H1 (cell line): ENCODE results near the gene SMYD3. TPM values are rescaled to one million over a fixed set of nuclear protein-coding genes. Genes with fewer than 3 reads are reported as not detected.

Experiments used
- CTCF ChIA-PET: fragments of 300-600 bp; sonication (Branson Sonifier 250); formaldehyde crosslinking; loops from one replicate; lab custom pipeline; 2021; ENCODE audit not compliant: partially characterized antibody; lab: Charles Lee
- POLR2A ChIA-PET: fragments of 300-600 bp; sonication (Branson Sonifier 250); formaldehyde crosslinking; loops from one replicate; lab custom pipeline; 2021; ENCODE audit warnings: inconsistent platforms; ENCODE audit not compliant: partially characterized antibody; lab: Charles Lee
- DNase-seq, 2 experiments: peaks; one replicate each; pipeline versions ENCODE4 v3.0.0 to v3.0.0-alpha.2; 2010 to 2022; ENCODE audit warnings: low spot score in 2 of 2, low read depth in 1 of 2, mixed read lengths in 1 of 2
- FAIRE-seq: peaks from 2 replicates; lab custom pipeline; 2011; peaks lifted over from hg19 to GRCh38; lab: Jason Lieb, UNC
- H2AFZ ChIP-seq: 2 replicates; pipeline ENCODE4 v1.8.1; 2012; ENCODE audit warnings: low read length, inconsistent platforms
- H2AK5ac ChIP-seq: 2 replicates; pipeline ENCODE4 v1.6.1; 2013; ENCODE audit warnings: low read depth, low read length
- H2BK120ac ChIP-seq: replicated peaks from 2 replicates; pipeline ENCODE3; 2013; ENCODE audit warnings: low read depth, low read length, inconsistent platforms
- H2BK12ac ChIP-seq: 2 replicates; pipeline ENCODE4 v1.6.1; 2013; ENCODE audit warnings: low read depth, low read length
- H2BK15ac ChIP-seq: 2 replicates; pipeline ENCODE4 v1.6.1; 2013; ENCODE audit warnings: low read length
- H2BK20ac ChIP-seq: 2 replicates; pipeline ENCODE4 v1.6.1; 2013; ENCODE audit warnings: low read length
- H2BK5ac ChIP-seq: 2 replicates; pipeline ENCODE4 v1.6.1; 2013; ENCODE audit warnings: low read depth, low read length
- H3K14ac ChIP-seq: 2 replicates; pipeline ENCODE4 v1.6.1; 2013; ENCODE audit warnings: inconsistent platforms; ENCODE audit not compliant: insufficient read length
- H3K18ac ChIP-seq: 2 replicates; pipeline ENCODE4 v1.6.1; 2013; ENCODE audit warnings: low read length; ENCODE audit errors: extremely low read depth
- H3K23ac ChIP-seq: 2 replicates; pipeline ENCODE4 v1.6.1; 2013; ENCODE audit warnings: inconsistent platforms; ENCODE audit not compliant: insufficient read length
- H3K23me2 ChIP-seq: 2 replicates; pipeline ENCODE4 v1.6.1; 2013; ENCODE audit warnings: low read depth, low read length
- H3K27ac ChIP-seq: 2 replicates; pipeline ENCODE4 v1.6.1; 2011; ENCODE audit warnings: low read depth, low read length, inconsistent platforms
- H3K27me3 ChIP-seq, 4 experiments: replicated peaks in 1 of 4; 1 replicate in 1 of 4; 2 replicates in 3 of 4; pipeline versions ENCODE4 v1.6.1 to v1.8.1; 2011 to 2013; ENCODE audit warnings: low read length in 3 of 4, mild to moderate bottlenecking in 3 of 4, inconsistent platforms in 2 of 4, mixed read lengths in 2 of 4, moderate library complexity in 1 of 4; ENCODE audit not compliant: control insufficient read depth in 3 of 4, insufficient read depth in 3 of 4; ENCODE audit errors: extremely low read depth in 1 of 4
- H3K36me3 ChIP-seq, 4 experiments: 2 replicates each; pipeline versions ENCODE4 v1.6.1 to v1.8.1; 2011 to 2013; ENCODE audit warnings: mild to moderate bottlenecking in 4 of 4, low read length in 3 of 4, moderate library complexity in 2 of 4, control low read depth in 1 of 4, inconsistent platforms in 1 of 4; ENCODE audit not compliant: insufficient read depth in 4 of 4, control insufficient read depth in 2 of 4
- H3K4ac ChIP-seq: replicated peaks from 2 replicates; pipeline ENCODE3; 2013; ENCODE audit warnings: low read length, low read depth, mixed read lengths, inconsistent platforms; ENCODE audit not compliant: insufficient read length
- H3K4me1 ChIP-seq, 4 experiments: replicated peaks in 1 of 4; 1 replicate in 1 of 4; 2 replicates in 3 of 4; pipeline versions ENCODE4 v1.6.1 to v1.8.1; 2011 to 2013; ENCODE audit warnings: low read length in 3 of 4, inconsistent platforms in 2 of 4, mixed read lengths in 1 of 4; ENCODE audit not compliant: insufficient read depth in 4 of 4, control insufficient read depth in 3 of 4
- H3K4me2 ChIP-seq, 2 experiments: 2 replicates each; pipeline versions ENCODE4 v1.6.1 to v1.8.1; 2011 to 2013; ENCODE audit warnings: low read depth in 2 of 2, low read length in 2 of 2, control low read depth in 1 of 2, inconsistent platforms in 1 of 2, mild to moderate bottlenecking in 1 of 2; ENCODE audit not compliant: insufficient read depth in 1 of 2
- H3K4me3 ChIP-seq, 4 experiments: fragments of 200-600, 300-600 bp in 1 of 4; sonication (generic), shearing (Covaris generic), sonication (Bioruptor Twin) in 1 of 4; 2 replicates each; pipeline versions ENCODE4 v1.5.1 to v1.8.1; 2011 to 2016; ENCODE audit warnings: low read length in 4 of 4, low read depth in 3 of 4, control low read depth in 2 of 4, inconsistent platforms in 2 of 4, mild to moderate bottlenecking in 2 of 4, mixed read lengths in 1 of 4, moderate library complexity in 1 of 4; ENCODE audit not compliant: insufficient read depth in 2 of 4; ENCODE audit errors: extremely low read depth in 1 of 4
- H3K56ac ChIP-seq: replicated peaks from 2 replicates; pipeline ENCODE3; 2013; ENCODE audit warnings: low read depth, mild to moderate bottlenecking, mixed read lengths, low read length, inconsistent platforms; ENCODE audit not compliant: insufficient read length
- H3K79me1 ChIP-seq: 2 replicates; pipeline ENCODE4 v1.6.1; 2013; ENCODE audit warnings: low read depth, low read length, control low read depth
- H3K79me2 ChIP-seq, 2 experiments: 2 replicates each; pipeline versions ENCODE4 v1.6.1 to v1.8.1; 2012 to 2013; ENCODE audit warnings: low read length in 2 of 2, mild to moderate bottlenecking in 2 of 2, inconsistent platforms in 1 of 2; ENCODE audit not compliant: insufficient read depth in 2 of 2, control insufficient read depth in 1 of 2
- H3K9ac ChIP-seq, 4 experiments: replicated peaks in 1 of 4; 1 replicate in 1 of 4; 2 replicates in 3 of 4; pipeline versions ENCODE4 v1.6.1 to v1.8.1; 2011 to 2013; ENCODE audit warnings: low read depth in 3 of 4, low read length in 3 of 4, control low read depth in 2 of 4, mild to moderate bottlenecking in 2 of 4, moderate library complexity in 2 of 4, inconsistent platforms in 1 of 4; ENCODE audit errors: extremely low read depth in 1 of 4
- H3K9me3 ChIP-seq, 2 experiments: 2 replicates each; pipeline versions ENCODE4 v1.6.1 to v1.8.1; 2012 to 2013; ENCODE audit warnings: mild to moderate bottlenecking in 2 of 2, moderate library complexity in 2 of 2, control low read depth in 1 of 2, inconsistent platforms in 1 of 2, low read depth in 1 of 2, low read length in 1 of 2, mixed read lengths in 1 of 2; ENCODE audit not compliant: insufficient read depth in 2 of 2
- H4K20me1 ChIP-seq, 2 experiments: replicated peaks in 1 of 2; 2 replicates each; pipeline versions ENCODE3 to v1.8.1; 2011 to 2013; ENCODE audit warnings: inconsistent platforms in 2 of 2, low read length in 2 of 2, mild to moderate bottlenecking in 1 of 2; ENCODE audit not compliant: insufficient read depth in 2 of 2, control insufficient read depth in 1 of 2
- H4K5ac ChIP-seq: 2 replicates; pipeline ENCODE4 v1.6.1; 2013; ENCODE audit warnings: low read length, low read depth, mixed read lengths, inconsistent platforms; ENCODE audit not compliant: insufficient read length
- H4K8ac ChIP-seq: 2 replicates; pipeline ENCODE4 v1.8.0; 2013; ENCODE audit warnings: mild to moderate bottlenecking, moderate library complexity, low read length, inconsistent platforms; ENCODE audit not compliant: insufficient read depth; ENCODE audit errors: extremely low read depth
- H4K91ac ChIP-seq: replicated peaks from 2 replicates; pipeline ENCODE3; 2013; ENCODE audit warnings: low read length, mixed read lengths, inconsistent platforms; ENCODE audit not compliant: insufficient read length
- KDM1A ChIP-seq: fragments of 200-600, 300-600 bp; sonication (generic); IDR thresholded peaks from 2 replicates; pipeline ENCODE4 v1.7.1; 2016; ENCODE audit warnings: mild to moderate bottlenecking, low read length, borderline replicate concordance
- RXRA ChIP-seq: IDR thresholded peaks from 2 replicates; pipeline ENCODE4 v1.6.1; 2011; ENCODE audit warnings: low read depth, mild to moderate bottlenecking, low read length, moderate library complexity; ENCODE audit not compliant: insufficient read depth
- SP2 ChIP-seq: IDR thresholded peaks from 2 replicates; pipeline ENCODE4 v1.6.1; 2012; ENCODE audit warnings: mild to moderate bottlenecking, low read length, inconsistent platforms
- SP4 ChIP-seq: IDR thresholded peaks from 2 replicates; pipeline ENCODE4 v1.6.1; 2012; ENCODE audit warnings: low read length, inconsistent platforms
- SRF ChIP-seq: IDR thresholded peaks from 2 replicates; pipeline ENCODE4 v1.6.1; 2011; ENCODE audit warnings: mild to moderate bottlenecking, low read depth, low read length, moderate library complexity
- WGBS, 2 experiments: shearing (Covaris generic) in 1 of 2; methylation state at CpG; one replicate each; pipeline versions ENCODE4 v1.1.6 to v1.1.7; 2013 to 2015; ENCODE audit warnings: low lambda C conversion rate in 2 of 2, mixed read lengths in 2 of 2, inconsistent platforms in 1 of 2, low coverage in 1 of 2, missing lambda C conversion rate in 1 of 2; ENCODE audit not compliant: insufficient replicate concordance in 2 of 2, insufficient coverage in 1 of 2, insufficient read length in 1 of 2; ENCODE audit errors: extremely low coverage in 1 of 2, missing lambda C conversion rate in 1 of 2; 5-methylcytosine and 5-hydroxymethylcytosine counted together
- polyA plus RNA-seq, 7 experiments: library from polyadenylated mRNA; depleted of rRNA in 3 of 7; stranded (reverse) in 5 of 7; unstranded in 2 of 7; fragments of >200 nt in 5 of 7; fragments of 200-250 nt in 2 of 7; gene quantifications; 1 replicate in 5 of 7; 2 replicates in 1 of 7; 4 replicates in 1 of 7; pipeline versions ENCODE4 v1.2.1 to v1.2.3, GENCODE V29; 2011 to 2013; ENCODE audit warnings: missing spikeins in 2 of 7, mixed read lengths in 2 of 7
- total RNA-seq: library from RNA; stranded (reverse); fragmentation: NEBNext Ultra II Directional; extraction: Animal tissue kit (Norgen Biotek cat#: 25700); gene quantifications from 2 replicates; pipeline ENCODE4 v1.2.1, GENCODE V29; 2021

SMYD3 gene
- total and polyA plus RNA-seq, 2 of the 8 experiments (the other 6 are each of a cell fraction or from before 2014, with no cell fraction given) = 17.3 to 25.4 TPM

- H3K27ac ChIP-seq = no peak overlapping the region
- no peak for FAIRE-seq
- no peaks in the 10 kb centered on the region for H3K79me1 ChIP-seq
- no peak overlapping the region for H2BK20ac ChIP-seq
- no peak overlapping the region for H3K23ac ChIP-seq
- no peak overlapping the region for H4K8ac ChIP-seq
- no peak overlapping the region for H4K5ac ChIP-seq
- H3K36me3 ChIP-seq = no peaks in the 10 kb centered on the region
- WGBS, 2 experiments = 96% methylated on average over 8 of the region's 8 CpGs; no CpG with 5 or more reads in 1 of the 2 experiments
- no peaks in the 10 kb centered on the region for H3K23me2 ChIP-seq
- no peak overlapping the region for H3K4me2 ChIP-seq
- H4K91ac ChIP-seq = no peak overlapping the region
- H3K4me3 ChIP-seq = no peak overlapping the region
- no peak overlapping the region for H3K56ac ChIP-seq
- H2AK5ac ChIP-seq = no peak overlapping the region
- H3K79me2 ChIP-seq = no peaks in the 10 kb centered on the region
- no peak overlapping the region for H2AFZ ChIP-seq
- no peak overlapping the region for H3K9ac ChIP-seq
- 0 out of 7 replicates have a peak, but pooled peaks cover 0 to 2% (median 0%) of the 10 kb centered on the region in 4 experiments for H3K4me1 ChIP-seq
- no peak overlapping the region for H2BK15ac ChIP-seq
- no peak overlapping the region for H2BK5ac ChIP-seq
- H3K14ac ChIP-seq = no peak overlapping the region
- no peaks in the 10 kb centered on the region for H4K20me1 ChIP-seq
- TF ChIP-seq SRF = no peak
- no peak for TF ChIP-seq RXRA
- no peak for TF ChIP-seq SP2
- TF ChIP-seq SP4 = no peak
- no peak for TF ChIP-seq KDM1A
- H3K9me3 ChIP-seq = no peaks in the 10 kb centered on the region
- ChIA-PET CTCF (no interaction called here), POLR2A (no interaction called here)
- no peak overlapping the region for H3K18ac ChIP-seq
- no peak overlapping the region for H2BK12ac ChIP-seq
- H3K27me3 ChIP-seq = no peaks in the 10 kb centered on the region
- no peak overlapping the region for H3K4ac ChIP-seq
- H2BK120ac ChIP-seq = no peak overlapping the region
- no peak for DNase-seq
Observed at GRCh38 chr1:245842106-245842505, 665.0 kb downstream of the SMYD3 start.
